Esophagus (tissue), 2 donors: Measurements from ENCODE around the gene CYP27B1. TPM values are rescaled to one million over a fixed set of nuclear protein-coding genes. Genes with fewer than 3 reads are reported as not detected.

Experiments
- H3K27ac ChIP-seq, 2 donors: one replicate each; pipeline ENCODE4 v1.5.1; 2013; ENCODE audit warnings: low read depth in 2 of 2, mild to moderate bottlenecking in 2 of 2, inconsistent platforms in 1 of 2, low read length in 1 of 2, moderate library complexity in 1 of 2
- H3K27me3 ChIP-seq, 2 donors: one replicate each; pipeline ENCODE4 v1.6.1; 2013; ENCODE audit warnings: low read length in 2 of 2, control low read depth in 1 of 2, mild to moderate bottlenecking in 1 of 2; ENCODE audit not compliant: insufficient read depth in 2 of 2, control insufficient read depth in 1 of 2
- H3K36me3 ChIP-seq, 2 donors: one replicate each; pipeline ENCODE4 v1.6.1; 2013; ENCODE audit warnings: low read length in 1 of 2; ENCODE audit not compliant: control insufficient read depth in 2 of 2, insufficient read depth in 2 of 2
- H3K4me1 ChIP-seq, 2 donors: one replicate each; pipeline ENCODE4 v1.6.1; 2013; ENCODE audit warnings: low read length in 1 of 2; ENCODE audit not compliant: control insufficient read depth in 2 of 2, insufficient read depth in 2 of 2
- H3K4me3 ChIP-seq, 2 donors: one replicate each; pipeline ENCODE4 v1.5.1; 2013; ENCODE audit warnings: low read length in 2 of 2, mild to moderate bottlenecking in 2 of 2, low read depth in 1 of 2, moderate library complexity in 1 of 2
- H3K9me3 ChIP-seq, 2 donors: one replicate each; pipeline ENCODE4 v1.6.1; 2013; ENCODE audit warnings: mild to moderate bottlenecking in 2 of 2, low read depth in 1 of 2, low read length in 1 of 2, moderate library complexity in 1 of 2; ENCODE audit not compliant: control insufficient read depth in 2 of 2, insufficient read depth in 1 of 2
- WGBS, 2 donors: extraction: QIAGEN DNeasy Blood & Tissue Kit; methylation state at CpG; one replicate each; pipeline ENCODE4 v1.1.7; 2013; 5-methylcytosine and 5-hydroxymethylcytosine counted together
- polyA plus RNA-seq, 2 donors: library from polyadenylated mRNA; stranded (reverse); fragments of 200-250 nt; gene quantifications; one replicate each; pipeline ENCODE4 v1.2.3, GENCODE V29; 2013
- donor health status: healthy with polysubstance abuse.
- donor health status: Bipolar disorder and iron deficiency.

CYP27B1 gene
- polyA plus RNA-seq, 2 donors, result 0.64 to 0.96 TPM

GRCh38 chr12:57732726-57733593, 33.9 kb downstream of the CYP27B1 start:
- H3K4me3 ChIP-seq, result no peak overlapping the region
- H3K27ac ChIP-seq, result no peak overlapping the region
- 81% methylated on average over 11 of the region's 11 CpGs for WGBS, 2 donors
- H3K36me3 ChIP-seq, result peaks cover 0 to 2% of the 10 kb centered on the region in 2 donors
- peaks cover 2 to 6% of the 10 kb centered on the region in 2 donors for H3K4me1 ChIP-seq
- peaks cover 0 to 15% of the 10 kb centered on the region in 2 donors for H3K27me3 ChIP-seq
- H3K9me3 ChIP-seq, result no peaks in the 10 kb centered on the region

DNA sequence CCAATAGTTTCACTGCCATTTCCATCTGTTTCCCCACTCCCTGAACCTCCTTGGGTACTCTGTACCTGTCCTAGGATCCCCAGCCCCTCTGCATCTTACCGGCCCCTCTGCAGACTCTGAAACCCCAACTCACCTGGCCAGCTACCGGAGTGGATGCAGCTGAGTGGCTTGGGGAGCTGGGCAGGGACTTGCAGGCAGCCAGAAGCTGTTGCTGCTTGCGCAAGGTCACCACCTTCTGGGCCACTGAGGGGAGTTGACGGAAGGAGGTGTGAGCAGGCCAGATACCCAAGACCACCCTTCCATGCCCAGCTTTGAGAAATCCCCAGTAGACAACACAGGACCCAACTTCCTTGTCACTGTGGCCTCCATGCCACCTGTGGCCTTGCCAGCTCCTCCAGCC, 34.6 kb downstream of the CYP27B1 start:
- WGBS, 2 donors, result 74 to 82% methylated on average over 4 of the region's 4 CpGs
- Histone ChIP-seq H3K4me3 (no peak overlapping the region), H3K36me3 (no peaks in the 10 kb centered on the region)

DNA sequence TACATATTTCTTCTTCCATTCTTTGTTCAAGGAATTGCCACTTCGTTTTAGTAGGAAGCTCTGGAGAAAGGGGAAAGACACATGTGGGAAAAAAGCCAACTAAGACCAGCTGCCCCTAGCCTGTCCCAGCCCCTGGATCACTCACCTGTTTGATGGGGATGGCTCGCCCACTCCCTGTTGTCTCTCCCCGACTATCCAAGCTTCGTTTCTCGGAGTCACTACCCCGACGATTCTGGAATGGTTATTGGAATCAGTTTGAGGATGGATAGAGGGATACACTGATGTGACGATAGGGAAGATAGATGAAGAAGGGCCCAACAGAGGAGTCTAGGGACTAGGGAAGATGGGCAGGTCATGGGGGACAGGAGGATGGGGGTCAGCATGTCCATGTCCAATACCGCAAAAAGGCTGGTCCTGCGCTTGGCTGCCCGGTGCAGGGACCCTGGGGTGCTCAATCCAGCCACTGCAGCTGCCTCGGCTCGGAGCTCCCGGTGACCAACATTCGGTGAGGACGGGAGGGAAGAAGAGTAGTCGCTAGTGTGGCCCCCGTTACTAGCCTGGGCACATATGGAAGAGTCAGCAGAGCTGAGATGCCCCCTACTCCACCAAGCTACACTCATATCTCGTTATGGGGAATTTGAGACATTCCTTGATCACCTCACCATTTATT, 35.3 kb downstream of the CYP27B1 start:
- 83 to 87% methylated on average over 19 of the region's 19 CpGs for WGBS, 2 donors
- Histone ChIP-seq H3K27me3 (peaks cover 0 to 4% of the 10 kb centered on the region in 2 donors), H3K4me3 (no peak overlapping the region)

More for the DNA sequence above, 34.6 kb downstream of the CYP27B1 start:
- H3K9me3 ChIP-seq, result no peaks in the 10 kb centered on the region
- H3K27me3 ChIP-seq, result peaks cover 0 to 8% of the 10 kb centered on the region in 2 donors
- peaks cover 2 to 3% of the 10 kb centered on the region in 2 donors for H3K4me1 ChIP-seq
- H3K27ac ChIP-seq, result no peak overlapping the region

GRCh38 chr12:57730336-57731067, 36.4 kb downstream of the CYP27B1 start:
- no peak overlapping the region for H3K27ac ChIP-seq
- H3K4me1 ChIP-seq, result peaks cover 8 to 11% of the 10 kb centered on the region in 2 donors
- no peak overlapping the region for H3K4me3 ChIP-seq
- no peaks in the 10 kb centered on the region for H3K27me3 ChIP-seq
- no peaks in the 10 kb centered on the region for H3K9me3 ChIP-seq
- 80 to 86% methylated on average over 13 of the region's 13 CpGs for WGBS, 2 donors
- H3K36me3 ChIP-seq, result no peaks in the 10 kb centered on the region

More for the DNA sequence above, 35.3 kb downstream of the CYP27B1 start:
- Histone ChIP-seq H3K9me3 (no peaks in the 10 kb centered on the region), H3K27ac (no peak overlapping the region), H3K36me3 (no peaks in the 10 kb centered on the region), H3K4me1 (peaks cover 8% of the 10 kb centered on the region in 2 donors)

- WGBS, 2 donors, result 50 to 53% methylated on average over 5 of the region's 5 CpGs
- Histone ChIP-seq H3K27me3 (no peaks in the 10 kb centered on the region), H3K9me3 (no peaks in the 10 kb centered on the region), H3K27ac (no peak overlapping the region), H3K36me3 (no peaks in the 10 kb centered on the region), H3K4me1 (peaks cover 8 to 11% of the 10 kb centered on the region in 2 donors), H3K4me3 (no peak overlapping the region)
These were observed 37.5 kb downstream of the CYP27B1 start for GRCh38 chr12:57729321-57729844.

GRCh38 chr12:57727758-57728395, 39.0 kb downstream of the CYP27B1 start:
- H3K36me3 ChIP-seq, result no peaks in the 10 kb centered on the region
- no peaks in the 10 kb centered on the region for H3K27me3 ChIP-seq
- no peak overlapping the region for H3K4me3 ChIP-seq
- H3K9me3 ChIP-seq, result no peaks in the 10 kb centered on the region
- H3K4me1 ChIP-seq, result peaks cover 8 to 11% of the 10 kb centered on the region in 2 donors
- WGBS, 2 donors, result 66 to 72% methylated on average over 21 of the region's 21 CpGs
- no peak overlapping the region for H3K27ac ChIP-seq

DNA sequence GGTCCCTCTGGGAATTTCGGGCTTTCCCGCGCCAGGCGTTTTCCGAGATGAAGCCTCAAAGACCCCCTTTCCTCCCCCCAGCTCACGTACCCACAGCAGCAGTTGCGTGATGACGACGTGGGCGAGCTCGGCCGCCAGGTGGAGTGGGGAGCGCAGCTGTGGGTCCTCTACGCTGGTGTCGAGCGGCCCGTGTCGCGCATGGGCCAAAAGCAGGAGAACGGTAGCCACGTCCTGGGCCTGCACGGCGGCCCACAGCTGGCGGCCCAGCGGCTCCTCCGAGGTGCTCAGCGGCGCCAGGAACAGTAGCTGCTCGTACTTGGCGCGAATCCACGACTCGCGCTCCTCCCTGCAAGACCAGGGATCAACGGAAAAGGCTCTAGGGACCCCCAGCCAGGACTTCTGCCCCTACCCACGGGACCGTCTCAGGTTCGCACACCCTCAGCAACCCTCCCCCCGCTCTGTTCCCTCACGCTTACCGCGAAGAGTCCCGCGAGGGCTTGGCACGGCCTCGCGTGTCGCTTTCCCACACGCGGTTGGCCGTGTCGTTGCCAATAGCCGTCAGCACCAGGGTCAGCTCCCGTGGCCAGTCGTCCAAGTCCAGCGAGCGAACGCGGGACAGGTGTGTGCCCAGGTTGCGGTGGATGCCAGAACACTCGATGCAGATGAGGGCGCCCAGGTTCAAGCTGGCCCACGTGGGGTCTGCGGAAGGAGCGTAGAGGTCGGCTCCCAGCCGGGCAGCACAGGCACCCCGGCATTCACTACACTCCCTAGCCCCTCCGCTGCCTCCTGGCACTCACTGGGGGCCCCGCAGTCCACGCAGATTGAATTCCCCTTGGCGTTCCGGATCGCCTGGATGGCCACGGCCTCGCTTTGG, 39.8 kb downstream of the CYP27B1 start:
- Histone ChIP-seq H3K9me3 (no peaks in the 10 kb centered on the region), H3K27ac (peak overlapping the region; percentile 3 to 72), H3K27me3 (no peaks in the 10 kb centered on the region), H3K4me3 (peak overlapping the region; percentile 59 to 84), H3K36me3 (no peaks in the 10 kb centered on the region), H3K4me1 (peaks cover 8 to 11% of the 10 kb centered on the region in 2 donors)
- 33 to 34% methylated on average over 76 of the region's 76 CpGs for WGBS, 2 donors

DNA sequence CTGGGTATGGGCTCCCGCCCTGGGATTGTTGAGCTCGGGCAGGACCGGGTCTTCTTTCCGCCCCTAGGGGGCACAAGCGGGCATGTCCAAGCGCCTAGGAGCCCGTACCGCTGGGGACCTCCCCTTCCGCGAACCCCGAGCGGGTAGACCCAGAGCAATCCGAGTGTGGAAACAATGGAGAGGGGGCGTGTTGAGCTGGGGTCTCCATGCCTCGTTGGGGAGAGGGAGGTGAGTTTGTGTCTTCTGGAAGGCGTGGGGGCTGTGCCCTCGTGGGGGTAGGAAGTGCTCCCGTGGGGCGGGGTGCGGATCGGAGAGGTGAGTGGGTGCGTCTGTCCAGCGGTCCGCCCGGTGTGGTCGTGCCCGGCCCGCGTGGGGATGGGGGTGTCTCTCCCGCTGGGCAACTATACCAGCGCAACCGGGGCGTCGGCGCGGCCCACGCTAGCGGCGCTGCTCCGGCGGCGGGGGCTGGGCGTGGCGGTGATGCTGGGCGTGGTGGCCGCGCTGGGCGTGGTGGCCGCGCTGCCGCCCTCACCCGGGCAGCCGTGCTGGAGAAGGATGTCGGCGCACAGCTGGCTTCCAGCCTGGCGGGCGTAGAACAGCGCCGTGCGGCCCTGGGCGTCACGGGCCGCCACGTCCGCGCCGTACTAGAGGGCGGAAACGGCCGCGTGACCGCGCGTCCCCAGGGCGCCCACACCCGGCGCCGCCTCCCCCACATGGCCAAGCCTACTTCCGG, 40.6 kb downstream of the CYP27B1 start:
- H3K27ac ChIP-seq, result peak overlapping the region; percentile 72 to 86
- peak overlapping the region; percentile 59 to 84 for H3K4me3 ChIP-seq
- WGBS, 2 donors, result 24 to 30% methylated on average over 74 to 79 of the region's 79 CpGs
- peaks cover 0 to 4% of the 10 kb centered on the region in 2 donors for H3K36me3 ChIP-seq
- H3K27me3 ChIP-seq, result no peaks in the 10 kb centered on the region
- H3K9me3 ChIP-seq, result no peaks in the 10 kb centered on the region
- H3K4me1 ChIP-seq, result peaks cover 8 to 11% of the 10 kb centered on the region in 2 donors
